Lower lobe of right lung (tissue), 2 donors: ENCODE results near the gene NEK1. TPM values are rescaled to one million over a fixed set of nuclear protein-coding genes. Genes with fewer than 3 reads are reported as not detected.
A peak's percentile ranks its signal among the peaks of the same experiment; 100 is the strongest.

ENCODE experiments used
- ATAC-seq, 2 donors: fragments of 200-7000 bp; cut with Tn5 transposase; one replicate each; pipeline ENCODE4 v1.9.1; 2020 to 2022; ENCODE audit warnings: mild to moderate bottlenecking in 2 of 2, moderate library complexity in 2 of 2
- DNase-seq: peaks from one replicate; pipeline ENCODE4 v3.0.0-alpha.2; 2020
- H3K27ac ChIP-seq: fragments of 200-600 bp; one replicate; pipeline ENCODE4 v1.8.0; 2022
- H3K27me3 ChIP-seq: fragments of 200-600 bp; one replicate; pipeline ENCODE4 v1.8.0; 2022; ENCODE audit warnings: low read depth
- H3K36me3 ChIP-seq: fragments of 200-600 bp; one replicate; pipeline ENCODE4 v1.8.0; 2022; ENCODE audit warnings: mild to moderate bottlenecking
- H3K4me1 ChIP-seq: fragments of 200-600 bp; one replicate; pipeline ENCODE4 v1.8.0; 2022
- H3K4me3 ChIP-seq: fragments of 200-600 bp; one replicate; pipeline ENCODE4 v1.8.0; 2022; ENCODE audit warnings: mild to moderate bottlenecking
- H3K9me3 ChIP-seq: fragments of 200-600 bp; one replicate; pipeline ENCODE4 v1.8.0; 2022
- intact Hi-C: fragments of 100-400 bp; cut with DNase I; formaldehyde crosslinking; loops from one replicate; pipeline ENCODE4 v1.11.0; 2022
- total RNA-seq: library from RNA; stranded (reverse); fragmentation: NEBNext Ultra II Directional; extraction: Animal tissue kit (Norgen Biotek cat#: 25700); gene quantifications from one replicate; pipeline ENCODE4 v1.2.1, GENCODE V29; 2021
- TF ChIP-seq, protein P1 (sequence below): fragments of 200-600 bp; IDR thresholded peaks from one replicate; pipeline ENCODE4 v1.8.0; 2022; ENCODE audit warnings: antibody characterized with exemption, mild to moderate bottlenecking
- donor health status: DM: no; HTN: yes; CAD: no; lungs with severe emphysema.

Gene NEK1
- total RNA-seq, 1 donor from 2014 or later: 12.1 TPM

- H3K27ac ChIP-seq: no peak overlapping the region
- ATAC-seq: peak; percentile 63 to 70
- H3K27me3 ChIP-seq: no peaks in the 10 kb centered on the region
- TF ChIP-seq, protein P1, sequence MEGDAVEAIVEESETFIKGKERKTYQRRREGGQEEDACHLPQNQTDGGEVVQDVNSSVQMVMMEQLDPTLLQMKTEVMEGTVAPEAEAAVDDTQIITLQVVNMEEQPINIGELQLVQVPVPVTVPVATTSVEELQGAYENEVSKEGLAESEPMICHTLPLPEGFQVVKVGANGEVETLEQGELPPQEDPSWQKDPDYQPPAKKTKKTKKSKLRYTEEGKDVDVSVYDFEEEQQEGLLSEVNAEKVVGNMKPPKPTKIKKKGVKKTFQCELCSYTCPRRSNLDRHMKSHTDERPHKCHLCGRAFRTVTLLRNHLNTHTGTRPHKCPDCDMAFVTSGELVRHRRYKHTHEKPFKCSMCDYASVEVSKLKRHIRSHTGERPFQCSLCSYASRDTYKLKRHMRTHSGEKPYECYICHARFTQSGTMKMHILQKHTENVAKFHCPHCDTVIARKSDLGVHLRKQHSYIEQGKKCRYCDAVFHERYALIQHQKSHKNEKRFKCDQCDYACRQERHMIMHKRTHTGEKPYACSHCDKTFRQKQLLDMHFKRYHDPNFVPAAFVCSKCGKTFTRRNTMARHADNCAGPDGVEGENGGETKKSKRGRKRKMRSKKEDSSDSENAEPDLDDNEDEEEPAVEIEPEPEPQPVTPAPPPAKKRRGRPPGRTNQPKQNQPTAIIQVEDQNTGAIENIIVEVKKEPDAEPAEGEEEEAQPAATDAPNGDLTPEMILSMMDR: peak; percentile 65
- intact Hi-C loops: loop anchor here (5.0 kb wide), 1 partner anchor 570 kb away; no protein-coding TSS in a partner anchor
- H3K4me3 ChIP-seq: no peak overlapping the region
- no peaks in the 10 kb centered on the region for H3K4me1 ChIP-seq
- no peak for DNase-seq
- H3K36me3 ChIP-seq: no peaks in the 10 kb centered on the region
- H3K9me3 ChIP-seq: peaks cover 6% of the 10 kb centered on the region
Observed at GRCh38 chr4:169492436-169493163, 119.8 kb downstream of the NEK1 start.

DNA sequence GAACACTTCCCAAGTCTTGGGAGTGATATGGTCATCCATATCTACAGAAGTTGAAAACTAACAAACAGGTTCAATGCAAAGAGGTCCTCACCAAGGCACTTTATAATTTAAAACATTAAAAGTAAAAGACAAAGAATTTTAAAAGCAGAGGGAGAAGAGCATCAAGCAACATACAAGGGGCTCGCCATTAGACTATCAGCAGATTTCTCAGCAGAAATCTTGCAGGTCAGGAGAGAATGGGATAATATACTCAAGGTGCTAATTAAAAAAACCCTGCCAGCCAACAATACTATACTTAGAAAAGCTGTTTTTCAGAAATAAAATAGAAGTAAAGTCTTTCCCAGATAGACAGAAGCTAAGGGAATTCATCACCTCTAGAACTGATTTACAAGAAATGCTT is 121.2 kb downstream of the NEK1 start:
- no peak overlapping the region for H3K27ac ChIP-seq
- ATAC-seq (no peak), DNase-seq (no peak)
- H3K4me1 ChIP-seq: no peaks in the 10 kb centered on the region
- H3K9me3 ChIP-seq: peaks cover 6% of the 10 kb centered on the region
- H3K27me3 ChIP-seq: no peaks in the 10 kb centered on the region
- H3K4me3 ChIP-seq: no peak overlapping the region
- TF ChIP-seq, protein P1: no peak
- intact Hi-C loops: loop anchor here (5.0 kb wide), 1 partner anchor 569 kb away; no protein-coding TSS in a partner anchor
- H3K36me3 ChIP-seq: no peaks in the 10 kb centered on the region

- intact Hi-C loops: no loop called here
- no peak for DNase-seq
- no peak for ATAC-seq
Observed at GRCh38 chr4:169489306-169489705, 123.1 kb downstream of the NEK1 start.

GRCh38 chr4:169485791-169486742 is 126.3 kb downstream of the NEK1 start:
- peak in 1 of 2 donors; percentile 57 for ATAC-seq
- intact Hi-C loops: no loop called here
- H3K27me3 ChIP-seq: no peaks in the 10 kb centered on the region

More at GRCh38 chr4:169489306-169489705, 123.1 kb downstream of the NEK1 start:
- Histone ChIP-seq H3K27me3 (no peaks in the 10 kb centered on the region), H3K4me1 (no peaks in the 10 kb centered on the region), H3K9me3 (peaks cover 6% of the 10 kb centered on the region), H3K27ac (no peak overlapping the region), H3K4me3 (no peak overlapping the region), H3K36me3 (no peaks in the 10 kb centered on the region)
- TF ChIP-seq, protein P1: no peak

DNA sequence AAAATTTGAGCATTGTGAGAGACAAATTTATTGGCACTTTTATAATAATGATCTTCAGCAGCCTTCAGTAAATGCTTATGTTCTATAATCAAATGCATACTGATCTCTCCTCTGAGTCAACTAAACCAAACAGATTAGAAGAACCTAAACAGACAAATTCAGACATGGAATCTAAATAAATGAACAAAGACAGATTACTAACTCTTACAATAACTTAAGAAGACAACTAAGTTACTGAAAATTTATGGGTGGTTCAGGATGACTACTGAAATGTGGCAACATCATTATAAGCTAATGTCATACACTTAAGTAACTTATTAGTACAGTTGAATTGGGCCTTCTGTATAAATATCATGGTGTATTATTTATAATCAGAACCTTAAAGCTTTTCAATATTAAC is 127.3 kb downstream of the NEK1 start:
- TF ChIP-seq, protein P1: no peak
- ATAC-seq (no peak), DNase-seq (no peak)
- Histone ChIP-seq H3K27me3 (no peaks in the 10 kb centered on the region), H3K9me3 (no peaks in the 10 kb centered on the region), H3K27ac (no peak overlapping the region), H3K4me1 (no peaks in the 10 kb centered on the region), H3K36me3 (no peaks in the 10 kb centered on the region), H3K4me3 (no peak overlapping the region)
- intact Hi-C loops: no loop called here

More at GRCh38 chr4:169485791-169486742, 126.3 kb downstream of the NEK1 start:
- no peaks in the 10 kb centered on the region for H3K4me1 ChIP-seq
- no peak overlapping the region for H3K4me3 ChIP-seq
- TF ChIP-seq, protein P1: peak; percentile 55
- no peaks in the 10 kb centered on the region for H3K36me3 ChIP-seq
- H3K27ac ChIP-seq: no peak overlapping the region
- DNase-seq: no peak
- no peaks in the 10 kb centered on the region for H3K9me3 ChIP-seq
